GM21786 (cell line): ENCODE measurements around the gene ZC3H7A.

Experiments
- ATAC-seq: cut with Tn5 transposase; IDR thresholded peaks from one replicate; pipeline ENCODE4 v1.9.1; 2021; ENCODE audit not compliant: unreplicated experiment

The ZC3H7A gene

DNA sequence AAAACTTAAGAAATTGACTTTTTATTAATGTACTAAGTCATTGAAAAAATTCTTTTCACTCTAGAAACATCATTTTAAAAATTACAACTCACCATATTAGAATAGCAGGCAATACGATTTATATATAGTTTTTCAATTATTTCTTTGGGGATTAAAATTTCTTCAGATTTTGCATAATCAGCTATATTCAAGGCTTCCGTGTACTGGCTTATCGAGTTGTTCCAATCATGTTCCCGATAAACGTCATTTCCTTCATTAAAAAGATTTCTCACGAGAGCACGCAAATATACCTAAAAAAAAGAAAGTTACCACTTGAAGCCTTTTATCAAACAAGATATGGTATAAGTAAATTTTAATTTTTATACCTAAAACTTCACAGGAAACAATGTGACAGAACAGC lies 18.0 kb downstream of the ZC3H7A start:
- ATAC-seq = no peak

GRCh38 chr16:11774065-11774626 lies 22.9 kb downstream of the ZC3H7A start:
- no peak for ATAC-seq

GRCh38 chr16:11768849-11769248 lies 28.2 kb downstream of the ZC3H7A start:
- ATAC-seq = no peak

- ATAC-seq = no peak
Observed at GRCh38 chr16:11762431-11762830, 34.6 kb downstream of the ZC3H7A start.

DNA sequence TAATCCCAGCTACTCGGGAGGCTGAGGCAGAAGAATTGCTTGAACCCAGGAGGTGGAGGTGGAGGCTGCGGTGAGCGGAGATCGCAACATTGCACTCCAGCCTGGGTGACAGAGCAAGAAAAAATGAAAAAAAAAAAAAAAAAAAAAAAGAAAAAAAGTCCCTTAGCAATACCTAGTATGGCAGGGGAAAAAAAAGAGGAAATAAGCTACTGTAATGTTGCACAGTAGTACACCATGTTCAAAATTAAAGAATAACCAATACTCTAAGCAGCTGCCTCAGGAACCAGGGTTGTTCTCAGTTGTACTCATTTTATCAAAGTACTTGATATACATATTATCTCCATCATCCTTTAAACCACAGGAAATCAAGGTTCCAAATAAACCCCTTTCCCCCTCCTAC lies 37.1 kb downstream of the ZC3H7A start:
- no peak for ATAC-seq

- no peak for ATAC-seq
Observed at GRCh38 chr16:11759163-11759834, 37.8 kb downstream of the ZC3H7A start.

DNA sequence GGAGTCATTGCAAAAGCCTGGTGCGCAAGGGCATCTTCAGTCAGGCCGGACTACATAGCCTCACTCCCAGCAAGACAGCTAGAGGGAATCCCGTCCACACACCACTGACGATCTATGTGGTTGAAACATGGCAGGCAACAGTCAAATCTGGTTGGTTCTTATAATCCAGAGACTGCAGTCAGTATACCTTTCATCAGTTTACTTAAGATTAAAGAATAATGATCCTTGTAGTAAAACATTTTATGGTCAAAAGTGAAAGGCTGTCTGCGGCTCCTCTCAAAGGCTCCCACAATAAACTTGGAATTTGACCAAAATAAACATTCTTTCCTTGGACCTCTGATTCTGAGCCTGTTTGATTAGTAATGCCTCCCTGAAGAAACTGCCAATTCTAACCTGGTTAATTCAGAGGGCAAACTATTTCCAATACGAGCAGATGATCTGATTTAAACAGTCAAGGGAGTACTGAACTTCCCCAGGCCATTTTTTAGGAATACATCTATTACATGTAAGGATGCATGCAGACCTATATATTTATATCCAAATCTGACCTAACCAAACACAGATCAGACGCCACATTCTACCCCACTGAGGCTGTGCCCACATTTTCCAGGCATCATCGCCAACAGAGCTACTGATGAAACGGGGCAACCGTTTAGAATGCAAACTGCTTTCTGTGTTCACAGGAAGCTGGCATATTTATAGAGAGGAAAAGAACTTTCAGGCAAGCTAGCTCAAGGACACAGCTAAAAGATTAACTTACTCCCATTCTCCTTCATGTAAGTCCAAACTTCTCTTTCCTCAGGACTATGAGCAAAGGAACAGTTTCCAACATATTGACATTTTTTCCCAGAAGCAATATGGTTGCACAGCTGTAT lies 39.1 kb downstream of the ZC3H7A start:
- ATAC-seq = no peak

DNA sequence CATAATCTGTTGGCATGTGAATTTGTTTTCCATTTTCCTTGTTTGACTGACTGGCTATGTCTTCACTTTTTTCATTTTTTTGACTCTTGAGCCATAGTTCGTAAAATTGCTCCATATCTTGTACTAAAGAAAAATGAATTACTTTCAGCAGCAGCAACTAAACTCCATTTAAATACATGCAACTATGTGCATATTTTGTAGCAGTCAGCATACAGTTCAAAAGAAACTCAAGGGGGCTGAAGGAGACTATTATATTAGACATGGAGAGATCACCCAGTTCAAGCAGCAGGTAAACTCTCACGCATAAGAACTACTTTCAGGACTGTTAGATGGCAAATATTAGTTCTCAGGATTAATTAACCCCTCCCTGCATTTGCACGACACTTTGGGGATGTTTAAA lies 40.8 kb downstream of the ZC3H7A start:
- no peak for ATAC-seq

DNA sequence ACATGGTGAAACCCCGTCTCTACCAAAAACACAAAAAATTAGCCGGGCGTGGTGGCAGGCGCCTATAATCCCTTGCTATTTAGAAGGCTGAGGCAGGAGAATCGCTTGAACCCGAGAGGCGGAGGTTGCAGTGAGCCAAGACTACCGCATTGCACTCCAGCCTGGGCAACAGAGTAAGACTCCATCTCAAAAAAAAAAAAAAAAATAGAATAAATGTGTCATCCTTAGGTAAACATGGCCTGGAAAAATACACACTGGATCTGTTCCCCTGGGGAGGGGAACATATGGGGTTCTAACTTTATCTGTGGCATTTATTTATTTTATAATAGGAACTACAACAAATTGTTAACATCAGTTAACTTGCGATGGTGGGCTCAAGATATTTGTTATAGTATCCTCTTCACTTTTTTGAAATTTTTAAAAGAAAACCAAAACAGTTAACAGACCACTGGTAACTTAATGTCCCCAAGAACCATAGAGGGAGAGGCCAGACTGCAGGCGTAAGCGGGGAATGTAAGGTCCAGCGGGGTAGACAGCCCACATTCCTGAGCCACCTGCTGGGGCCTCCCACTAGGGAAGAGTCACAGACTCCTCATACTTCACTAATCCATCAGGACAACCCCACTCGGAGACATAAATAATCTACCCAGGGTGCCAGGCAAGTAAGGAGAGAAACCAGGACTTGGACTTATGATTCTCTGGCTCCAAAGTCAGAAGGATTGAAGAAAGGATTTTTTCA lies 41.9 kb downstream of the ZC3H7A start:
- no peak for ATAC-seq

DNA sequence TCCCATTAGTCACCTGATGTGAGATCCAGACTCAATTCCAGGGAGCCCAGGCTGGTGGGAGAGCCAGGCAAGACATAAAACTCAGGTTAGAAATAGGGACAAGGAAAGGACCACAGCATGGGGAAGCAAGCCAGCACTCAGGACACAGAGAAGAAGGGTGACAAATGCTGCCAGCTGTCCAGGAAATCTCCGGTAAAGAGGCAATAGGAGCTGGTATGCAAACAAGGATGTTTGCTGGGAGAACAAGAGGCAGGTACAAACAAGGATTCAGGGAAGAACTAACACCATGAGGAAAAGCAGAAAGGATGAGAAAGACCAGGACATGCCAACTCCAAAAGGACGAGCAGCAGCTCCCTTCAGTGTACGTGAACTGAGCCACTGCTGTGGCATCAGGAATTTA lies 44.2 kb downstream of the ZC3H7A start:
- ATAC-seq = no peak

GRCh38 chr16:11750056-11750455 lies 47.0 kb downstream of the ZC3H7A start:
- ATAC-seq = no peak

DNA sequence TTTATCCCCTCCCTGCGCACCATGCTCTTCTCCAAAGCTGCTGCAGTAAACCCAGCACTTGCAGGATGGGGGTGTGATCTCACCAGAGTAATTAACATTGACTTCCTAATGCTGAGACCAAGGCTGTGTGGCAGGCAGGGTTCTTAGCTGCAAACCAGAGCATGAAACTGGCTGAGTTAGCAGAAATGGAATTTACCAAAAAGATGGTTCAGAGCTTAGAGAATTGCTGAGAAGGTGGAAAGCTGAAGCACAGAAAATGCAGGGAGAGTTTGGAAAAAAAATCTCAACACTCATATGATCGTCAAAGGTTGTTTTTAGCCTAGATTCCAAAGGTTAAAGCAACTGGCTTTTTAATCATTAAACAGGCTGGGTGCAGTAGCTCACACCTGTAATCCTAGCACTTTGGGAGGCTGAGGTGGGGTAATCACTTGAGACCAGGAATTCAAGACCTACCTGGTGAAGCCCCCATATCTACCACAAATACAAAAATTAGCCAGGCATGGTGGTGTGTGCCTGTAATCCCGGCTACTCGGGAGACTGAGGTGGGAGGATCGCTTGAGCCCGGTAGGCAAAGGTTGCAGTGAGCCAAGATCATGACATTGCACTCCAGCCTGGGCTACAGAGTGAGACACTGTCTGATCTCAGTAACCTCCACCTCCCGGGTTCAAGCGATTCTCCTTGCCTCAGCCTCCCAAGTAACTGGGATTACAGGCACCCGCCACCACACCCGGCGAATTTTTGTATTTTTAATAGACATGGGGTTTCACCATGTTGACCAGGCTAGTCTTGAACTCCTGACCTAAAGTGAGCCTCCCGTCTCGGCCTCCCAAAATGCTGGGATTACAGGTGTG lies 48.4 kb downstream of the ZC3H7A start:
- no peak for ATAC-seq

DNA sequence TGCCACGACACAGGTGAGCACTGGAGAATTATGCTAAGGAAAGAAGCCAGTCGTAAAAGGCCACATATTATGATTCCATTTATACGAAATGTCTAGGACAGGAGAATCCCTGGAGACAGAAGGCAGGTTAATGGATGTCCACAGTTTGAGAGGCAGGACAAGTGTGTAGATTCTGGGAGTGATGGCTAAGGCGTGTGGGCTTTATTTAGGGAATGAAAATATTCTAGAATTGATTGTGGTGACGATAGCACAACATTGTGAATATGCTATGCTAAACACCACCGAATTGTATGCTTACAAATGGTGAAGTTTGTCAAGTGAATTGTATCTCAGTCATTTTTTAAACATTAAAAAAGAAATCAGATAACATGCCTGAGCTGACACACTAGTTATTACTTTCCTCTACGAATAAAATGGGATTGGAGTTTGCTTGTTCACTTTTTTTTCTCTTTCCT lies 49.1 kb downstream of the ZC3H7A start:
- no peak for ATAC-seq

DNA sequence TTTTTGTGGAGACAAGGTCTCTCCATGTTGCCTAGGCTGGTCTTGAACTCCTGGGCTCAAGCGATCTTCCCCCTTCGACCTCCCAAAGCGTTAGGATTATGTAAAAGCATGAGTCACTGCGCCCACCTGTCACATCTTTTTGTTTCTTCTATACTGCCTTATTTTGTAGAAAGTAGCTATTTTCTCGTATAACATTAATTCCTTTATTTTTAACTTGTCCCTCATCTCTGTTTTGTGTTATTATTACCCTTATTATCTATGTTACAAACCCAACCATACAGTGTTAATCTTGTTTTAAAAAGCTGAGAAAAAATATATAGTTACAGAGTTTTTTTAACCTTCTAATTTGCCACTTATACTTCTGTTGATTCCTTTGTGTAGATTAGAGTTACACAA lies 53.0 kb downstream of the ZC3H7A start:
- no peak for ATAC-seq

DNA sequence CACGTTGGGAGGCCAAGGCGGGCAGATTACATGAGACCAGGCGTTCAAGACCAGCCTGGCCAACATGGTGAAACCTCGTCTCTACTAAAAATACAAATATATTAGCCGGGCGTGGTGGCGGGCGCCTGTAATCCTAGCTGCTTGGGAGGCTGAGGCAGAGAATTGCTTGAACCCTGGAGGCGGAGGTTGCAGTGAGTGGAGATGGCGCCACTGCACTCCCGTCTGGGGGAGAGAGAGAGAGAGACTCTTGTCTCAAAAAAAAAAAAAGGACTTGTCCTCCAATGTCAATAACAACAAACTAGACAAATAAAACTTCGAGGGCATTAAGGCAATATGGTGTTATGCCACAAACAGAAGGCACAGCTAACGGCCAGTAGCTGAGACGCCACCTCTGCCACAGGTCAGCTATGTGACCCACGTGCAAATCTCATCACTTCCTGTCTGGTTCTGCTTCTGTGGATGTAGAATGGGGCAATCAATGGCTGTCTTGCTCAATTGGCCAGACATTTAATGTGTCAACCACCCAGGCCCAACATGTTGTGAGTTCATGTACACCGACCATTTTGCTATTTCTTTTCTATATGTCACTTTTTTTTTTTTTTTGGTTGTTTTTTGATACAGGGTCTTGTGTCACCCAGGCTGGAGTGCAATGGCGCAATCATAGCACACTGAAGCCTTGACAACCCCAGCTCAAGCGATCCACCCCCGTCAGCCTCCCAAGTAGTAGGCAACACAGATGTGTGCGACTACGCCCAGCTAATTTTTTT lies 53.6 kb downstream of the ZC3H7A start:
- ATAC-seq = no peak

- ATAC-seq = peak; percentile 88
Observed at GRCh38 chr16:11742536-11743307, 54.3 kb downstream of the ZC3H7A start, which contains the start of gene TXNDC11. Gene TXNDC11, minus strand, starts transcription at chr16:11742857. Its CDS starts 127 bp downstream, at chr16:11742730.

- peak; percentile 10 for ATAC-seq
Observed at GRCh38 chr16:11742093-11742535, 54.9 kb downstream of the ZC3H7A start.

- no peak for ATAC-seq
Observed at GRCh38 chr16:11740567-11740966, 56.5 kb downstream of the ZC3H7A start.
